ENCODE results near the gene CCL24.

GRCh38 chr7:75806560-75807307, 6.9 kb downstream of the CCL24 start:
- TF ChIP-seq CTCF (IDR thresholded peaks at IDR 0.05) = no peak
- no peak for TF ChIP-seq POLR2A (IDR thresholded peaks at IDR 0.05)
- no peak for TF ChIP-seq POLR2AphosphoS5 (IDR thresholded peaks at IDR 0.05)
- no peak for TF ChIP-seq EP300 (IDR thresholded peaks at IDR 0.05; ENCODE audit: low read depth)

Data from transverse colon (tissue), 4 donors.